ENCODE data around the gene CACNA1S. TPM values are rescaled to one million over a fixed set of nuclear protein-coding genes. Genes with fewer than 3 reads are reported as not detected.

CACNA1S gene
- total and polyA plus RNA-seq, 2 of the 4 experiments (the other 2 are of a cell fraction), result not detected

DNA sequence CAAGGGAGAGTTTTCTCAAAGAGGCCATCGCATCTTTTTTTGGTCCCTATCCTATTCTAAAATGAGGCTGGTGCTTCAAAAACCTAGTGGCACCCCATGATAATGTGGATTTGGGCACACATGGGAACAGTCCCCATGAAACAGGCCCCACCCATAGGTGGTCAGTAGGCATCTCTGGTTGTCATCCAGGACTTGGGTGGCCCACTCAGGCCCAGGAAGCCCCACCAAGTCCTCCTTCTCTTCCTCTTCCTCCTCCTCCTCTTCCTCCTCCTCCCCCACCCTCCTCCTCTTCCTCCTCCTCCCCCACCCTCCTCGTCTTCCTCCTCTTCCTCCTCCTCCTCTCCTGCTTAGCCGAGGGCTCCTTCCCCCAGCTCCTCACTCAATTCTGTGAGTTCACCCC lies 554 bp downstream of the CACNA1S start:
- in situ Hi-C loops (cut with MboI; ENCODE audit: low sequenced_read_pairs) (no loop called here), dilution Hi-C loops (cut with HindIII; ENCODE audit: low sequenced_read_pairs, unreplicated experiment) (no loop called here), intact Hi-C loops (cut with micrococcal nuclease) (no loop called here)
- Histone ChIP-seq H3K36me3 (ENCODE audit: control insufficient read depth, insufficient read depth, low read length) (no peaks in the 10 kb centered on the region), H3K4me3 (ENCODE audit: insufficient read depth, low read depth, low read length) (no peak overlapping the region), H3K27ac (ENCODE audit: insufficient read depth, low read length) (no peak overlapping the region), H3K4me2 (ENCODE audit: low read depth, low read length) (no peak overlapping the region), H2AFZ (replicated peaks; ENCODE audit: low read length, poor library complexity) (no peak overlapping the region), H3K4me1 (ENCODE audit: control insufficient read depth, insufficient read depth, low read length) (peaks cover 2% of the 10 kb centered on the region; the same call in 1 of the 2 replicates), H2BK20ac (ENCODE audit: low read depth, low read length) (no peak overlapping the region), H3K56ac (ENCODE audit: extremely low read depth, insufficient read depth, low read length) (no peak overlapping the region), H2BK15ac (ENCODE audit: low read depth, low read length) (no peak overlapping the region), H3K9me3 (ENCODE audit: control insufficient read depth, insufficient read depth, low read length) (no peaks in the 10 kb centered on the region), H2BK120ac (ENCODE audit: low read depth, low read length) (no peak overlapping the region), H4K8ac (ENCODE audit: low read depth in 2 of 2, low read length in 2 of 2) (no peak overlapping the region), H3K4ac (ENCODE audit: low read depth, low read length) (no peak overlapping the region), H3K9me1 (ENCODE audit: insufficient read depth, low read length) (no peaks in the 10 kb centered on the region), H4K5ac (ENCODE audit: low read depth, low read length) (no peak overlapping the region), H3K27me3 (ENCODE audit: control insufficient read depth, insufficient read depth, low read length) (peaks cover 62% of the 10 kb centered on the region), H3K18ac (ENCODE audit: low read depth, low read length) (no peak overlapping the region), H3K14ac (replicated peaks; ENCODE audit: low read depth, low read length) (no peak overlapping the region), H2AK9ac (replicated peaks; ENCODE audit: low read depth, low read length, poor library complexity) (no peak overlapping the region), H4K20me1 (ENCODE audit: insufficient read depth, low read length) (no peaks in the 10 kb centered on the region), H2AK5ac (ENCODE audit: low read depth, low read length) (no peak overlapping the region), H3K9ac (ENCODE audit: low read depth, low read length) (no peak overlapping the region), H3K79me1 (ENCODE audit: low read depth in 1 of 2, low read length in 2 of 2) (no peaks in the 10 kb centered on the region), H2BK5ac (ENCODE audit: low read depth, low read length, poor library complexity, severe bottlenecking) (no peak overlapping the region), H3K23ac (ENCODE audit: low read depth, low read length) (no peak overlapping the region), H4K91ac (ENCODE audit: insufficient read depth, low read depth, low read length) (no peak overlapping the region)
- ChIA-PET POLR2A (ENCODE audit: unreplicated experiment) (no interaction called here), CTCF (no interaction called here)
- TF ChIP-seq SMC3 (IDR thresholded peaks at IDR 0.05; ENCODE audit: low read depth, low read length), result no peak
- no peak for TF ChIP-seq CTCF (conservative IDR thresholded peaks at IDR 0.05; ENCODE audit: low read depth, low read length)
- no peak for TF ChIP-seq RAD21 (IDR thresholded peaks at IDR 0.05; ENCODE audit: low read length)
- TF ChIP-seq CHD1 (IDR thresholded peaks at IDR 0.05; ENCODE audit: low read depth, low read length), result no peak
- no peak for TF ChIP-seq NFE2L2 (IDR thresholded peaks at IDR 0.05; ENCODE audit: low read depth, low read length)
- TF ChIP-seq MAFK (IDR thresholded peaks at IDR 0.05; ENCODE audit: low read depth, low read length), result no peak
- no peak for TF ChIP-seq FOS (IDR thresholded peaks at IDR 0.05; ENCODE audit: low read depth, low read length)
- no peak for TF ChIP-seq RCOR1 (IDR thresholded peaks at IDR 0.05; ENCODE audit: insufficient replicate concordance, low read length)
- no peak for TF ChIP-seq POLR2A (IDR thresholded peaks at IDR 0.05; ENCODE audit: low read depth, low read length)
- TF ChIP-seq, protein P1, sequence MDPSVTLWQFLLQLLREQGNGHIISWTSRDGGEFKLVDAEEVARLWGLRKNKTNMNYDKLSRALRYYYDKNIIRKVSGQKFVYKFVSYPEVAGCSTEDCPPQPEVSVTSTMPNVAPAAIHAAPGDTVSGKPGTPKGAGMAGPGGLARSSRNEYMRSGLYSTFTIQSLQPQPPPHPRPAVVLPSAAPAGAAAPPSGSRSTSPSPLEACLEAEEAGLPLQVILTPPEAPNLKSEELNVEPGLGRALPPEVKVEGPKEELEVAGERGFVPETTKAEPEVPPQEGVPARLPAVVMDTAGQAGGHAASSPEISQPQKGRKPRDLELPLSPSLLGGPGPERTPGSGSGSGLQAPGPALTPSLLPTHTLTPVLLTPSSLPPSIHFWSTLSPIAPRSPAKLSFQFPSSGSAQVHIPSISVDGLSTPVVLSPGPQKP (IDR thresholded peaks at IDR 0.05; ENCODE audit: borderline replicate concordance, low read depth, low read length), result no peak
- no peak for TF ChIP-seq MAZ (IDR thresholded peaks at IDR 0.05; ENCODE audit: borderline replicate concordance, low read depth, low read length)
- no peak for TF ChIP-seq BHLHE40 (IDR thresholded peaks at IDR 0.05; ENCODE audit: low read depth, low read length)
- no peak for TF ChIP-seq RFX5 (IDR thresholded peaks at IDR 0.05; ENCODE audit: low read depth, low read length)
- TF ChIP-seq MXI1 (IDR thresholded peaks at IDR 0.05; ENCODE audit: borderline replicate concordance, low read depth, low read length), result no peak
- no peak for TF ChIP-seq CEBPB (IDR thresholded peaks at IDR 0.05; ENCODE audit: low read depth, low read length)
- TF ChIP-seq, protein P2, sequence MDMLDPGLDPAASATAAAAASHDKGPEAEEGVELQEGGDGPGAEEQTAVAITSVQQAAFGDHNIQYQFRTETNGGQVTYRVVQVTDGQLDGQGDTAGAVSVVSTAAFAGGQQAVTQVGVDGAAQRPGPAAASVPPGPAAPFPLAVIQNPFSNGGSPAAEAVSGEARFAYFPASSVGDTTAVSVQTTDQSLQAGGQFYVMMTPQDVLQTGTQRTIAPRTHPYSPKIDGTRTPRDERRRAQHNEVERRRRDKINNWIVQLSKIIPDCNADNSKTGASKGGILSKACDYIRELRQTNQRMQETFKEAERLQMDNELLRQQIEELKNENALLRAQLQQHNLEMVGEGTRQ (IDR thresholded peaks at IDR 0.05; ENCODE audit: low read depth, low read length), result no peak
- no peak for DNase-seq
- no CpG with 5 or more reads among the region's 3 CpGs for WGBS, 2 experiments (ENCODE audit: extremely low coverage in 2 of 2, insufficient read length in 1 of 2)
- BruUV-seq (replicated peaks), result no TSS peak
- ATAC-seq (ENCODE audit: low read depth), result no peak

Data from IMR-90 (cell line).